GM18873 (cell line): ENCODE measurements around the gene FAM240B.

ENCODE experiments used
- ATAC-seq: cut with Tn5 transposase; IDR thresholded peaks from one replicate; pipeline ENCODE4 v1.9.1; 2021; ENCODE audit warnings: mild to moderate bottlenecking, moderate library complexity, moderate number of reproducible peaks; ENCODE audit not compliant: unreplicated experiment, low FRiP score

Gene FAM240B

GRCh38 chr9:38671748-38672147, 48.2 kb downstream of the FAM240B start:
- ATAC-seq = no peak

GRCh38 chr9:38671372-38671731, 48.6 kb downstream of the FAM240B start:
- ATAC-seq = no peak

GRCh38 chr9:38670542-38671371, 49.2 kb downstream of the FAM240B start:
- ATAC-seq = no peak

GRCh38 chr9:38668791-38669466, 51.0 kb downstream of the FAM240B start:
- ATAC-seq = no peak

- no peak for ATAC-seq
Measured at GRCh38 chr9:38662763-38663593, 57.0 kb downstream of the FAM240B start.

GRCh38 chr9:38659538-38659937, 60.4 kb downstream of the FAM240B start:
- ATAC-seq = no peak

GRCh38 chr9:38656896-38657295, 63.0 kb downstream of the FAM240B start:
- ATAC-seq = no peak

- ATAC-seq = no peak
Measured at GRCh38 chr9:38652486-38652885, 67.4 kb downstream of the FAM240B start.

GRCh38 chr9:38652044-38652443, 67.9 kb downstream of the FAM240B start:
- no peak for ATAC-seq

- no peak for ATAC-seq
Measured at GRCh38 chr9:38651400-38652042, 68.4 kb downstream of the FAM240B start.

GRCh38 chr9:38650564-38650963, 69.4 kb downstream of the FAM240B start:
- ATAC-seq = no peak

GRCh38 chr9:38649731-38650363, 70.1 kb downstream of the FAM240B start:
- ATAC-seq = no peak

GRCh38 chr9:38644601-38645000, 75.3 kb downstream of the FAM240B start:
- ATAC-seq = no peak
